ENCODE results near the gene ESYT1.
"Not testable (repeated sequence)": the region's sequence is repeated elsewhere in the genome, so short reads cannot be mapped to it uniquely, and the experiment has no call there.

Gene ESYT1

GRCh38 chr12:56104815-56105608 is 23.1 kb upstream of the ESYT1 start:
- no peak for DNase-seq

GRCh38 chr12:56105609-56105902 is 22.5 kb upstream of the ESYT1 start:
- no peak for DNase-seq

- DNase-seq, result no peak
Measured at GRCh38 chr12:56107242-56107641, 20.8 kb upstream of the ESYT1 start.

- DNase-seq, result no peak
Measured at GRCh38 chr12:56110571-56110970, 17.5 kb upstream of the ESYT1 start.

- no peak for DNase-seq
Measured at GRCh38 chr12:56114084-56114483, 14.0 kb upstream of the ESYT1 start.

GRCh38 chr12:56115329-56115728 is 12.7 kb upstream of the ESYT1 start:
- DNase-seq, result no peak

GRCh38 chr12:56116267-56117081 is 11.6 kb upstream of the ESYT1 start, which contains the start of gene RPL41:
RPL41 (plus strand) TSS chr12:56116633.
- peak; percentile 93 for DNase-seq

- DNase-seq, result not testable (repeated sequence)
Measured at GRCh38 chr12:56117082-56117706, 10.9 kb upstream of the ESYT1 start.

GRCh38 chr12:56117778-56118687 is 10.0 kb upstream of the ESYT1 start, which contains the start of gene ZC3H10:
ZC3H10 (plus strand) TSS chr12:56118266; CDS start chr12:56120563, 2,297 bp downstream.
- peak; percentile 99 for DNase-seq

- no peak for DNase-seq
Measured at GRCh38 chr12:56118688-56119357, 9.2 kb upstream of the ESYT1 start.

- peak; percentile 78 for DNase-seq
Measured at GRCh38 chr12:56119361-56119796, 8.7 kb upstream of the ESYT1 start.

- DNase-seq, result no peak
Measured at GRCh38 chr12:56120158-56120846, 7.8 kb upstream of the ESYT1 start.

GRCh38 chr12:56121204-56121870 is 6.7 kb upstream of the ESYT1 start:
- no peak for DNase-seq

GRCh38 chr12:56122637-56123036 is 5.4 kb upstream of the ESYT1 start:
- DNase-seq, result no peak

GRCh38 chr12:56124133-56124532 is 3.9 kb upstream of the ESYT1 start:
- no peak for DNase-seq

- DNase-seq, result no peak
Measured at GRCh38 chr12:56126732-56127239, 1.3 kb upstream of the ESYT1 start.

GRCh38 chr12:56127485-56127887 is 581 bp upstream of the ESYT1 start:
- DNase-seq, result no peak

GRCh38 chr12:56128670-56129205 is 671 bp downstream of the ESYT1 start:
- peak; percentile 33 for DNase-seq

GRCh38 chr12:56129206-56129941 is 1.3 kb downstream of the ESYT1 start:
- DNase-seq, result peak; percentile 85
